Neural crest cell (in vitro differentiated cells): ENCODE measurements around the gene ADRB2. TPM values are rescaled to one million over a fixed set of nuclear protein-coding genes. Genes with fewer than 3 reads are reported as not detected.

ENCODE experiments used
- DNase-seq: peaks from one replicate; pipeline ENCODE4 v3.0.0; 2021; ENCODE audit warnings: low read depth, mixed read lengths, low spot score
- H3K27ac Mint-ChIP-seq: one replicate; pipeline ENCODE4 v1.8.0; 2021; ENCODE audit warnings: mild to moderate bottlenecking, mixed read lengths; ENCODE audit not compliant: unreplicated experiment
- H3K27me3 Mint-ChIP-seq: 2 replicates; pipeline ENCODE4 v1.8.0; 2021; ENCODE audit warnings: low read depth, mild to moderate bottlenecking, mixed read lengths
- H3K36me3 Mint-ChIP-seq: 2 replicates; pipeline ENCODE4 v1.8.0; 2021; ENCODE audit warnings: low read depth, mild to moderate bottlenecking, mixed read lengths
- H3K4me1 Mint-ChIP-seq: 2 replicates; pipeline ENCODE4 v1.8.0; 2021; ENCODE audit warnings: mixed read lengths
- H3K4me3 Mint-ChIP-seq: one replicate; pipeline ENCODE4 v1.8.0; 2021; ENCODE audit warnings: mild to moderate bottlenecking, mixed read lengths
- H3K9me3 Mint-ChIP-seq: 2 replicates; pipeline ENCODE4 v1.8.0; 2021; ENCODE audit warnings: mixed read lengths
- CTCF ChIP-seq: fragments of 200-600 bp; sonication (generic); conservative IDR thresholded peaks from 2 replicates; pipeline ENCODE4 v1.5.0; 2021; ENCODE audit warnings: antibody characterized with exemption, mild to moderate bottlenecking
- total RNA-seq: library from RNA; stranded (reverse); gene quantifications from 2 replicates; pipeline ENCODE4 v1.2.1, GENCODE V29; 2021

The ADRB2 gene
- total RNA-seq, 1 donor from 2014 or later = 0.16 TPM

DNA sequence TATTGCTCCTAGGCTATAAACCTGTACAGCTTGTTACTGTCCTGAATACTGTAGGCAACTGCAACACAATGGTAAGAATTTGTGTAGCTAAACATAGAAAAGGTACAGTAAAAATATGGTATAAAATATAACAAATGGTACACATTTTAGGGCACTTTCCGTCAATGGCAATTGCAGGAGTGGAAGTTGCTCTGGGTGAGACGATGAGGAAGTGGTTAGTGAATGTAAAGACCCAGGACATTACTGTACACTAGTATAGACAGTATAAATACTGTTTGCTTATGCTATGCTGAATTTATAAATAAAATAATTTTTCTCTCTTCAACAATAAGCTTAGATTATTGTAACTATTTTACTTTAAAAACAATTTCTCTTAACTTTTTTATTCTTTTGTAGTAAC, 15.6 kb upstream of the ADRB2 start:
- no peak for TF ChIP-seq CTCF
- Mint-ChIP-seq H3K4me1 (peaks cover 4% of the 10 kb centered on the region), H3K4me3 (no peak overlapping the region), H3K9me3 (no peaks in the 10 kb centered on the region), H3K27ac (no peak overlapping the region), H3K36me3 (no peaks in the 10 kb centered on the region), H3K27me3 (peaks cover 2% of the 10 kb centered on the region)
- DNase-seq = no peak

DNA sequence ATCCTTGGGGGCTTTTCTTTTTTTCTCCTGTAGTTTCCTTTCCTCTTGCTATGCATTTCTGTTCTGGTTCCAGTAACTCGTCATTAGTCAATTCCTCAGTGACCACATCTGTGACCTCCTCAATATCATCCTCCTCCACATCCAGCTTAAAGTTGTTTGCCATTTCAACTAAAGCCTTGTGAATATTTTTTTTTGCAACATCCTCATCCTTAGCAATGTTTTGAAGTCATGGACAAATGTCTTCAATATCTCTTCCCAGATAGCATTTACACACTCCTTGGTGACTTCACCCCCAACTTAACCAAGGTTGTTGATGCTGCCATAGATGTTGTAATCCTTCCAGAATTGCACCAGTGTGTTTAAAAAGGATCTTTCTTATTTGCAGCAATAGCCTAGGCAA, 14.7 kb upstream of the ADRB2 start:
- Mint-ChIP-seq H3K27me3 (peaks cover 2% of the 10 kb centered on the region), H3K27ac (no peak overlapping the region), H3K36me3 (no peaks in the 10 kb centered on the region), H3K4me1 (peaks cover 6% of the 10 kb centered on the region), H3K4me3 (no peak overlapping the region), H3K9me3 (no peaks in the 10 kb centered on the region)
- no peak for DNase-seq
- TF ChIP-seq CTCF = no peak

DNA sequence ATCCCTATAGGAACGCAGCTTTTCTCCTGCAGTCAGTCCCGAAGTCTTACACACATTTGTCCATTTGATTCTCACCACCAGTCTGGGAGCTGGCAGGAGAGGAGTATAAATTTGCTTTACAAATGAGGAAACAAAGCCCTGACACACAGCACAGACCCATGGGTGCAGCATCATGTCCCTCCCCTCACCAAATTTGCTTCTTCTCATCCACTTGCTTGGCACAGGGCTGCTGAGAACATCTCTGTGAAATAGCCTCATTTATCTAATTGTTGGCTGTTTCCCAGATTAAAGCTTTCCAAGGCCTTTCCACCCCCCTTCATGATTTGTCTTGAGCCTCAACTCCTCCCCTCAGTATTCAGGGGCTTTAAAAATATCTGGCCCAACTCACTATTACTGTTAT, 11.3 kb upstream of the ADRB2 start:
- H3K27me3 Mint-ChIP-seq = peaks cover 5% of the 10 kb centered on the region
- H3K36me3 Mint-ChIP-seq = no peaks in the 10 kb centered on the region
- TF ChIP-seq CTCF = no peak
- no peaks in the 10 kb centered on the region for H3K9me3 Mint-ChIP-seq
- no peak overlapping the region for H3K4me3 Mint-ChIP-seq
- H3K4me1 Mint-ChIP-seq = peaks cover 5% of the 10 kb centered on the region
- no peak for DNase-seq
- no peak overlapping the region for H3K27ac Mint-ChIP-seq

- Mint-ChIP-seq H3K27me3 (peaks cover 5% of the 10 kb centered on the region), H3K27ac (no peak overlapping the region), H3K9me3 (no peaks in the 10 kb centered on the region), H3K36me3 (no peaks in the 10 kb centered on the region), H3K4me1 (peaks cover 5% of the 10 kb centered on the region), H3K4me3 (no peak overlapping the region)
- no peak for DNase-seq
- TF ChIP-seq CTCF = no peak
These were observed 10.8 kb upstream of the ADRB2 start for GRCh38 chr5:148815578-148815977.

- H3K27ac Mint-ChIP-seq = no peak overlapping the region
- no peaks in the 10 kb centered on the region for H3K9me3 Mint-ChIP-seq
- peaks cover 5% of the 10 kb centered on the region for H3K27me3 Mint-ChIP-seq
These were observed 10.1 kb upstream of the ADRB2 start for GRCh38 chr5:148816357-148816756.

More at GRCh38 chr5:148816357-148816756, 10.1 kb upstream of the ADRB2 start:
- no peak for TF ChIP-seq CTCF
- no peaks in the 10 kb centered on the region for H3K36me3 Mint-ChIP-seq
- H3K4me1 Mint-ChIP-seq = peaks cover 5% of the 10 kb centered on the region
- DNase-seq = no peak
- no peak overlapping the region for H3K4me3 Mint-ChIP-seq
